Measurements from ENCODE around the gene CHID1.

DNA sequence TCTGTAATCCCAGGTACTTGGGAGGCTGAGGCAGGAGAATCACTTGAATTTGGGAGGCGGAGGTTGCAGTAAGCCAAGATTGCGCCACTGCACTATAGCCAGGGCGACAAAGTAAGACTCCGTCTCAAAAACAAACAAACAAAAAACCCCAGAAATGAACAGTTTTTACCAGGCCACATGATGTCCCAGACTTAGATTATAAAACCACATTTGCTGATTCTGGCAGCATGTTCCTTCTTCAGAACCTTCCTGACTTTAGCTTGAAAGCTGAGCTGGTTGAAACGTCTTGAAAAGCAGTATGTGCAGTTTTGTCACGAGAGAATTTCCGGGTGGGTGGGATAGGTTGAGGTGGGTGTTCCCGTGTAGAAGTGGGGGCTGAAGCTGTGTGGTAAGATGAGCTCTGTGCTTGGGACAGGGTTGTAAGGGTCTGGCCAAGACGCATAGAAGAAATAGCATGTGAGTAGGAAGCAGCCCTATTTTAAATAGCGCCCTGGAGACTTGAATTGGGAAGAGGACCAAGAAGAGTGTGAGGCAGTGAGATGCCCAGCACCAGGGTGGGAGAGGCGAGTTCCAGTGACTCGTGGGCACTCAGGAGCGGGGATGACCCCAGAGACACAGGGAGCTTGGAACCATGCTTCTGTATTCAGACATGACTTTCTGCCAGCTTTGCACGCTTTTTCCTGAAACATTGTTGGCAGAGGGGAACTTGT, 22.7 kb upstream of the CHID1 start:
- TF ChIP-seq CTCF (conservative IDR thresholded peaks at IDR 0.05; ENCODE audit: low read length) (no peak), EZH2phosphoT487 (IDR thresholded peaks at IDR 0.05; ENCODE audit: borderline replicate concordance, low read depth, low read length) (no peak)

Data from OCI-LY7 (cell line).